K562 (cell line): ENCODE data around the gene MLYCD. TPM values are rescaled to one million over a fixed set of nuclear protein-coding genes. Genes with fewer than 3 reads are reported as not detected.

ENCODE experiments used
- ATAC-seq: fragments of 200-7000 bp; cut with Tn5 transposase; 3 replicates; pipeline ENCODE4 v1.9.1; 2020; ENCODE audit warnings: moderate library complexity
- BruUV-seq: library from RNA; stranded (reverse); fragments of 400-500 nt; replicated peaks from 2 replicates; lab custom pipeline; 2021; lab: Mats Ljungman, UMichigan
- CTCF ChIA-PET: fragments of 300-600 bp; formaldehyde crosslinking; extraction: SDS; loops from one replicate; lab custom pipeline; 2021; ENCODE audit warnings: low intra/inter-chr PET ratio; lab: Yijun Ruan, JAX
- POLR2A ChIA-PET: fragments of 300-600, 350-650 bp; sonication (Branson Sonifier 250); formaldehyde crosslinking; extraction: SDS; loops from one replicate; lab custom pipeline; 2021; ENCODE audit warnings: antibody characterized with exemption, inconsistent platforms; lab: Yijun Ruan, JAX
- DNase-seq, 4 experiments: peaks; one replicate each; pipeline versions ENCODE4 v3.0.0 to v3.0.0-alpha.2; 2011 to 2018; ENCODE audit warnings: low spot score in 3 of 4, mixed read lengths in 3 of 4; ENCODE audit errors: extremely low read depth in 1 of 4
- FAIRE-seq: peaks from 2 replicates; lab custom pipeline; 2011; peaks lifted over from hg19 to GRCh38; lab: Jason Lieb, UNC
- H2AFZ ChIP-seq: 2 replicates; pipeline ENCODE4 v1.6.0; 2011; ENCODE audit warnings: low read depth, low read length, control low read depth, inconsistent platforms
- H3K27ac ChIP-seq: fragments of 200-600 bp; 3 replicates; pipeline ENCODE4 v1.8.0; 2011; ENCODE audit warnings: low read depth, mild to moderate bottlenecking, control low read depth, inconsistent platforms, low read length, moderate library complexity, mixed read lengths; ENCODE audit errors: extremely low read depth
- H3K27me3 ChIP-seq, 2 experiments: fragments of 300-600 bp in 1 of 2; 2 replicates in 1 of 2; 3 replicates in 1 of 2; pipeline versions ENCODE4 v1.6.0 to v1.8.0; 2011; ENCODE audit warnings: inconsistent platforms in 2 of 2, low read length in 2 of 2, mild to moderate bottlenecking in 1 of 2, mixed read lengths in 1 of 2, moderate library complexity in 1 of 2; ENCODE audit not compliant: control insufficient read depth in 2 of 2, insufficient read depth in 2 of 2
- H3K36me3 ChIP-seq: fragments of 300-600 bp; 3 replicates; pipeline ENCODE4 v1.8.0; 2011; ENCODE audit warnings: mild to moderate bottlenecking, low read length, inconsistent platforms; ENCODE audit not compliant: control insufficient read depth, insufficient read depth
- H3K4me1 ChIP-seq, 2 experiments: fragments of 200-600 bp in 1 of 2; replicated peaks in 1 of 2; 2 replicates in 1 of 2; 3 replicates in 1 of 2; pipeline versions ENCODE4 v1.5.1 to v1.8.0; 2011; ENCODE audit warnings: inconsistent platforms in 2 of 2, low read length in 2 of 2, mild to moderate bottlenecking in 1 of 2, mixed read lengths in 1 of 2, moderate library complexity in 1 of 2; ENCODE audit not compliant: control insufficient read depth in 2 of 2, insufficient read depth in 2 of 2
- H3K4me2 ChIP-seq: 2 replicates; pipeline ENCODE4 v1.6.1; 2011; ENCODE audit warnings: low read length, control low read depth, inconsistent platforms, mixed read lengths; ENCODE audit not compliant: insufficient read depth
- H3K4me3 ChIP-seq: fragments of 200-600 bp; sonication (generic), shearing (Covaris generic); 2 replicates; pipeline ENCODE4 v1.5.1; 2016; ENCODE audit warnings: control low read depth, inconsistent platforms
- H3K79me2 ChIP-seq: fragments of 200-600 bp; 3 replicates; pipeline ENCODE4 v1.8.0; 2011; ENCODE audit warnings: low read length, inconsistent platforms; ENCODE audit not compliant: control insufficient read depth, insufficient read depth
- H3K9ac ChIP-seq, 2 experiments: 2 replicates each; pipeline versions ENCODE4 v1.6.0 to v1.6.1; 2011; ENCODE audit warnings: low read depth in 2 of 2, low read length in 2 of 2, control low read depth in 1 of 2, inconsistent platforms in 1 of 2, mild to moderate bottlenecking in 1 of 2, mixed read lengths in 1 of 2; ENCODE audit not compliant: insufficient read depth in 1 of 2
- H3K9me1 ChIP-seq: one replicate; pipeline ENCODE4 v1.6.0; 2011; ENCODE audit warnings: inconsistent platforms, mild to moderate bottlenecking, low read length, moderate library complexity; ENCODE audit not compliant: control insufficient read depth, insufficient read depth
- H3K9me3 ChIP-seq: replicated peaks from 2 replicates; pipeline ENCODE4 v1.5.1; 2011; ENCODE audit warnings: low read depth, low read length, inconsistent platforms; ENCODE audit not compliant: control insufficient read depth, insufficient read depth
- H4K20me1 ChIP-seq: replicated peaks from 2 replicates; pipeline ENCODE4 v1.6.1; 2011; ENCODE audit warnings: low read length, inconsistent platforms, mixed read lengths; ENCODE audit not compliant: control insufficient read depth, insufficient read depth
- CBX2 ChIP-seq: fragments of 200-600 bp; sonication (generic); IDR thresholded peaks from one replicate; pipeline ENCODE4 v1.6.1; 2012; ENCODE audit warnings: mild to moderate bottlenecking, low read length, inconsistent platforms; ENCODE audit not compliant: insufficient read depth, poor library complexity, severe bottlenecking
- E2F6 ChIP-seq, 2 experiments: IDR thresholded peaks; 2 replicates each; pipeline ENCODE4 v1.6.1; 2011; ENCODE audit warnings: borderline replicate concordance in 1 of 2, control low read depth in 1 of 2, low read depth in 1 of 2, low read length in 1 of 2, mild to moderate bottlenecking in 1 of 2, mixed read lengths in 1 of 2, moderate library complexity in 1 of 2; ENCODE audit not compliant: insufficient read depth in 1 of 2, insufficient read length in 1 of 2, poor library complexity in 1 of 2, severe bottlenecking in 1 of 2; ENCODE audit errors: extremely low read depth in 1 of 2
- PHF8 ChIP-seq: fragments of 200-600 bp; sonication (generic); IDR thresholded peaks from 2 replicates; pipeline ENCODE4 v1.6.1; 2012; ENCODE audit warnings: mixed run types, mild to moderate bottlenecking, inconsistent platforms, low read length, moderate library complexity, borderline replicate concordance
- RBM17 ChIP-seq: fragments of 200-400 bp; formaldehyde crosslinking; IDR thresholded peaks from 2 replicates; pipeline ENCODE4 v1.6.1; 2017; ENCODE audit warnings: low read depth, mild to moderate bottlenecking, low read length, borderline replicate concordance
- THRB ChIP-seq: fragments of 450-650 bp; formaldehyde crosslinking; conservative IDR thresholded peaks from 2 replicates; pipeline ENCODE4 v1.4.0; 2022; ENCODE audit warnings: mild to moderate bottlenecking, missing genetic modification characterization
- VEZF1 ChIP-seq: fragments of 200-800 bp; sonication (Bioruptor generic); IDR thresholded peaks from 2 replicates; pipeline ENCODE4 v1.6.1; 2017; ENCODE audit warnings: missing genetic modification characterization, missing compliant biosample characterization
- ZBTB26 ChIP-seq: fragments of 450-650 bp; formaldehyde crosslinking; IDR thresholded peaks from 2 replicates; pipeline ENCODE4 v1.4.0; 2022; ENCODE audit warnings: missing genetic modification characterization
- ZBTB7A ChIP-seq: IDR thresholded peaks from 2 replicates; pipeline ENCODE4 v1.6.1; 2011; ENCODE audit warnings: low read depth, mild to moderate bottlenecking, low read length, moderate library complexity, borderline replicate concordance; ENCODE audit not compliant: control insufficient read depth
- ZNF263 ChIP-seq: sonication (generic); formaldehyde crosslinking; IDR thresholded peaks from 2 replicates; pipeline ENCODE4 v1.8.0; 2022; ENCODE audit warnings: mild to moderate bottlenecking, missing genetic modification reagents, borderline replicate concordance
- ZNF311 ChIP-seq: fragments of 250-450 bp; sonication (Bioruptor Pico); IDR thresholded peaks from 2 replicates; pipeline ENCODE4 v1.4.0; 2020; ENCODE audit warnings: mild to moderate bottlenecking, moderate library complexity
- whole genome bisulfite sequencing: fragments of 100-300 bp; shearing (Covaris generic); methylation state at CpG from one replicate; pipeline ENCODE4 v1.1.6; 2016; ENCODE audit warnings: low coverage, mixed read lengths; ENCODE audit not compliant: insufficient coverage; ENCODE audit errors: missing lambda C conversion rate; 5-methylcytosine and 5-hydroxymethylcytosine counted together
- in situ Hi-C: fragments of 300-500 bp; cut with MboI; formaldehyde crosslinking; loops from 4 replicates; pipeline ENCODE4 v1.15.0; 2018; ENCODE audit warnings: inconsistent platforms, mixed read lengths
- intact Hi-C: fragments of 100-400 bp; cut with micrococcal nuclease; formaldehyde crosslinking; loops from 2 replicates; pipeline ENCODE4 v1.14.2; 2022
- polyA plus RNA-seq, 8 experiments: library from polyadenylated mRNA; depleted of rRNA in 4 of 8; stranded (reverse) in 5 of 8; unstranded in 3 of 8; fragments of >200 nt; fragmentation: Nextera tagmentation in 2 of 8; fragmentation: Illumina TruSeq in 1 of 8; extraction: Ambion mirVana in 2 of 8; extraction: Trizol in 1 of 8; gene quantifications; 2 replicates each; pipeline versions ENCODE4 v1.2.1 to v1.2.3, GENCODE V29; 2011 to 2014; ENCODE audit warnings: inconsistent platforms in 1 of 8, missing spikeins in 1 of 8
- total RNA-seq, 7 experiments: library from RNA; depleted of rRNA in 6 of 7; stranded (reverse); fragments of >200 nt in 6 of 7; fragmentation: Illumina TruSeq in 2 of 7; extraction: Trizol in 2 of 7; gene quantifications; 2 replicates each; pipeline versions ENCODE4 v1.2.1 to v1.2.3, GENCODE V29; 2011 to 2021; ENCODE audit warnings: low replicate concordance in 1 of 7

Gene MLYCD
- total and polyA plus RNA-seq, 9 of the 15 experiments (the other 6 are each of a cell fraction or from before 2014, with no cell fraction given) = 0.15 to 2.0 (median 1.0) TPM

- TF ChIP-seq THRB = peak; percentile 80; the same call in 1 of the 2 replicates
- TF ChIP-seq, all 486 proteins: peak for 51
These were observed 69.0 kb downstream of the MLYCD start, which contains the start of gene NECAB2 (continued) for GRCh38 chr16:83967838-83968305.

GRCh38 chr16:83968306-83968851 is 69.5 kb downstream of the MLYCD start:
- BruUV-seq = no TSS peak
- in situ Hi-C loops = no loop called here
- peak overlapping the region; percentile 33 for H3K4me3 ChIP-seq

More at GRCh38 chr16:83968306-83968851, 69.5 kb downstream of the MLYCD start:
- Histone ChIP-seq H3K9me3 (no peaks in the 10 kb centered on the region), H3K79me2 (no peaks in the 10 kb centered on the region), H3K4me2 (no peak overlapping the region), H3K9ac (peak overlapping the region in 1 of 2 experiments; percentile 80; a peak in 2 of 4 replicates), H4K20me1 (peaks cover 7% of the 10 kb centered on the region; the same call in 1 of the 2 replicates), H3K36me3 (no peaks in the 10 kb centered on the region), H3K4me1 (peaks cover 0 to 33% of the 10 kb centered on the region in 2 experiments; a peak in 1 of 5 replicates), H3K9me1 (no peaks in the 10 kb centered on the region), H2AFZ (no peak overlapping the region), H3K27ac (no peak overlapping the region), H3K27me3 (peaks cover 20 to 38% of the 10 kb centered on the region in 2 experiments; a peak in 3 of 5 replicates)
- WGBS = 12% methylated on average over 10 of the region's 87 CpGs
- FAIRE-seq = no peak
- intact Hi-C loops = loop anchor here (1.0 kb wide), 2 partner anchors 76 to 97 kb away; no protein-coding TSS in a partner anchor
- DNase-seq = peak in 3 of 4 experiments; percentile 18 to 91 (median 91)
- TF ChIP-seq CBX2 (no peak), ZBTB26 (CRISPR knock-in tag) (no peak), E2F6 (IDR thresholded peaks at IDR 0.05; ENCODE audit: borderline replicate concordance in 1 of 2, extremely low read depth in 1 of 2, insufficient read depth in 1 of 2, insufficient read length in 1 of 2, low read depth in 1 of 2, low read length in 1 of 2, poor library complexity in 1 of 2, severe bottlenecking in 1 of 2) (peak in 1 of 2 experiments; percentile 12), ZBTB7A (peak; percentile 71; the same call in 1 of the 2 replicates), ZNF311 (CRISPR knock-in tag) (no peak), PHF8 (no peak), VEZF1 (CRISPR knock-in tag) (peak; percentile 11; the same call in 1 of the 2 replicates), ZNF263 (CRISPR knock-in tag) (no peak), RBM17 (no peak)
- ChIA-PET CTCF (interaction anchor here (0.6 to 3.5 kb wide), 7 partner anchors 76 to 1463 kb away, joined by 3 to 37 read pairs (median 4); no protein-coding TSS in a partner anchor), POLR2A (no interaction called here)
- ATAC-seq = peak; percentile 49
